Activated CD8-positive, alpha-beta memory T cell treated with anti-CD3 and anti-CD28 coated beads, Interleukin-2, amount 10 ng/mL, durations not matched to agents 7 days and 5 days (primary cell): Measurements from ENCODE around the gene LRRN3. TPM values are rescaled to one million over a fixed set of nuclear protein-coding genes. Genes with fewer than 3 reads are reported as not detected.
A peak's percentile ranks its signal among the peaks of the same experiment; 100 is the strongest.
"Not testable (repeated sequence)": the region's sequence is repeated elsewhere in the genome, so short reads cannot be mapped to it uniquely, and the experiment has no call there.

Experiments used
- ATAC-seq: fragments of 150-1000 bp; cut with Tn5 transposase; one replicate; pipeline ENCODE4 v1.10.0; 2021; ENCODE audit warnings: moderate library complexity
- CTCF ChIA-PET: fragments of 350-600 bp; sonication (Branson Sonifier 250); formaldehyde crosslinking; loops from one replicate; lab custom pipeline; 2021; ENCODE audit warnings: antibody characterized with exemption; lab: Charles Lee
- DNase-seq: peaks from one replicate; pipeline ENCODE4 v3.0.0-alpha.2; 2020
- H3K27ac Mint-ChIP-seq: one replicate; pipeline ENCODE4 v1.8.0; 2021; ENCODE audit warnings: mild to moderate bottlenecking, mixed read lengths
- H3K27me3 Mint-ChIP-seq: one replicate; pipeline ENCODE4 v1.8.0; 2021; ENCODE audit warnings: mixed read lengths
- H3K36me3 Mint-ChIP-seq: one replicate; pipeline ENCODE4 v1.8.0; 2021; ENCODE audit warnings: mild to moderate bottlenecking, mixed read lengths
- H3K4me1 Mint-ChIP-seq: one replicate; pipeline ENCODE4 v1.8.0; 2021; ENCODE audit warnings: mixed read lengths
- H3K4me3 Mint-ChIP-seq: one replicate; pipeline ENCODE4 v1.8.0; 2021; ENCODE audit warnings: mild to moderate bottlenecking, moderate library complexity, mixed read lengths
- H3K9me3 Mint-ChIP-seq: one replicate; pipeline ENCODE4 v1.8.0; 2022; ENCODE audit warnings: low read depth, mixed read lengths
- total RNA-seq, 2 experiments: library from RNA; stranded (reverse); gene quantifications; one replicate each; pipeline ENCODE4 v1.2.3, GENCODE V29; 2021

The LRRN3 gene
- total RNA-seq, 2 experiments from 2014 or later = 82.3 to 154 TPM

DNA sequence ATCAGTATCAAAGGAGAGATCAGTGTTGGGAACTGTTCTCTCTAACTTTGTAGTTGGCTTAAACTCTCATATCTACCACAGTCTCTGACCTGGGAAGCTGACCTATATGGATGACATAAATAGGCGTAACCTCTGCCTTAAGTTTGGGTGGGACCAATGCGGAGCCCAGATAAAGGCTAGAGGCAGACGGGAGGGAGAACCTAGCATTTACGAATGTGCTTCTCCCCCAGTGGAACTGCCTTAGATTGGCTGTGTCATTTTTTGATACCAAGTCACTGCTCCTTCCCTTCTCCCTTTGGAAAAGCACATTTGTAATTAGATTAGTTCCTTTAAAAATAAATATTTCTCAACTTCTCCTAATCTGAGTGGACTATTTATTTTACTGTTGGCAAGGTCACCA is 23.7 kb upstream of the LRRN3 start:
- DNase-seq (no peak), ATAC-seq (no peak)
- peaks cover 25% of the 10 kb centered on the region for H3K9me3 Mint-ChIP-seq
- H3K4me3 Mint-ChIP-seq = no peak overlapping the region
- CTCF ChIA-PET = no interaction called here
- no peaks in the 10 kb centered on the region for H3K27me3 Mint-ChIP-seq
- no peak overlapping the region for H3K27ac Mint-ChIP-seq
- peaks cover 39% of the 10 kb centered on the region for H3K36me3 Mint-ChIP-seq
- H3K4me1 Mint-ChIP-seq = peaks cover 7% of the 10 kb centered on the region

GRCh38 chr7:111067682-111068081 is 23.2 kb upstream of the LRRN3 start:
- DNase-seq (no peak), ATAC-seq (no peak)
- H3K27me3 Mint-ChIP-seq = no peaks in the 10 kb centered on the region
- peaks cover 7% of the 10 kb centered on the region for H3K4me1 Mint-ChIP-seq
- H3K27ac Mint-ChIP-seq = no peak overlapping the region
- H3K4me3 Mint-ChIP-seq = no peak overlapping the region
- peaks cover 35% of the 10 kb centered on the region for H3K36me3 Mint-ChIP-seq
- peaks cover 22% of the 10 kb centered on the region for H3K9me3 Mint-ChIP-seq
- CTCF ChIA-PET = no interaction called here

GRCh38 chr7:111068618-111069017 is 22.3 kb upstream of the LRRN3 start:
- CTCF ChIA-PET = interaction anchor here (0.8 kb wide), 1 partner anchor 10 kb away, joined by 3 read pairs; no protein-coding TSS in a partner anchor
- Mint-ChIP-seq H3K27me3 (no peaks in the 10 kb centered on the region), H3K4me3 (no peak overlapping the region), H3K36me3 (peaks cover 30% of the 10 kb centered on the region), H3K4me1 (peaks cover 15% of the 10 kb centered on the region), H3K9me3 (peaks cover 16% of the 10 kb centered on the region), H3K27ac (no peak overlapping the region)
- DNase-seq (no peak), ATAC-seq (no peak)

DNA sequence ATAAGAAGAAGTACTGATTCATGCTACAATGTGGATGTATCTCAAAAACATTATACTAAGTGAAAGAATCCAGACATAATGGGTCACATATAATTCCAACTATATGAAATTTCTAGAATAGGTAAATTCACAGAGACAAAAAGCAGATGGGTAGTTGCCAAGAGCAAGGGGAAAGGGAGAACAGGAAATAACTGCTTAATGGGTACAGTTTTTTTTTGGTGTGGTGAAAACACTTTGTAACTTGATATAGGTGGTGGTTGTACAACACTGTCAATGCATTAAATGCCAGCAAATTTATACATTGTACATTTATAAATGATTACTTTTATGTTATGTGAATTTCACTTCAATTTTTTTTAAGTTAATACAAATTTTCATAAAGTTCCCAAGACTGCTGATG is 19.4 kb upstream of the LRRN3 start:
- Mint-ChIP-seq H3K4me3 (no peak overlapping the region), H3K4me1 (peaks cover 42% of the 10 kb centered on the region), H3K27me3 (no peaks in the 10 kb centered on the region)

GRCh38 chr7:111072658-111073057 is 18.3 kb upstream of the LRRN3 start:
- peaks cover 53% of the 10 kb centered on the region for H3K4me1 Mint-ChIP-seq
- H3K9me3 Mint-ChIP-seq, H3K27me3 Mint-ChIP-seq, ATAC-seq, H3K4me3 Mint-ChIP-seq, CTCF ChIA-PET, DNase-seq, H3K27ac Mint-ChIP-seq: not testable (repeated sequence)
- H3K36me3 Mint-ChIP-seq = peaks cover 13% of the 10 kb centered on the region

More for the DNA sequence above, 19.4 kb upstream of the LRRN3 start:
- Mint-ChIP-seq H3K36me3 (peaks cover 17% of the 10 kb centered on the region), H3K9me3 (peaks cover 3% of the 10 kb centered on the region), H3K27ac (no peak overlapping the region)
- ATAC-seq = no peak
- CTCF ChIA-PET = interaction anchor here (0.9 kb wide), 1 partner anchor 12 kb away, joined by 3 read pairs; no protein-coding TSS in a partner anchor
- DNase-seq = no peak

DNA sequence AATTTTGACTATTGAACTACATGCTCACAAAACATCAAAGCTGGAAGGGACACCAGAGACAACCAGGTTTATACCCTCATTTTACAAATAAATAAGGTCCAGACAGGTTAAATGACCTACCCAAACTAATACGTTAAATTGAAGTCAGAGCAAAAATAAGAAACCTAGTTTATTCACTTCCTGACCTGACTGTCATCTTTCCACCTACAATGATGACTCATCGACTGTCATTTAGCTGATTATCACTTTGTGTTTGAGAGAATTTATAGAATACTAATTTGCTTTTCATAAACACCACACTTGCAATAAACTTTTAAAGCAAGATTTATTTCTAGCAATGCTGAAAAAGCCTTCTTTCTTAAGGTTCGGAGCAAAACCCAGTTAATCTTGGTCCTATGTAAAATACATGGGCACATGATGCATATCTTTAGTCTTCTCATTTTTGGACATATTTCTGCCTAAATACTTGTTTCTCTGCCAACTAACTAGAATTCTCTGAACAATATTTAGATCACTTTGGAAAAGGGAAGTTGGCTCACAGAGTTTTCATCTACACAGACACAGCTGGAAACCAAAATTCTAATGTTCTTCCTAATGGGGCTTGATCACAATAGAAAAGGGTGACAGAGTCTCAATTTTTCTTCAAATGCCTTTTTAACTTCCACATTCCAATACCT is 16.7 kb upstream of the LRRN3 start:
- Mint-ChIP-seq H3K4me1 (peaks cover 58% of the 10 kb centered on the region), H3K36me3 (peaks cover 13% of the 10 kb centered on the region), H3K4me3 (peak overlapping the region; percentile 18), H3K27me3 (no peaks in the 10 kb centered on the region), H3K27ac (peak overlapping the region; percentile 90), H3K9me3 (no peaks in the 10 kb centered on the region)
- CTCF ChIA-PET = interaction anchor here (1.2 to 1.6 kb wide), 2 partner anchors 9 to 11 kb away, joined by 4 to 8 read pairs; no protein-coding TSS in a partner anchor
- no peak for DNase-seq
- ATAC-seq = peak; percentile 54

- peaks cover 17% of the 10 kb centered on the region for H3K36me3 Mint-ChIP-seq
- no peak overlapping the region for H3K4me3 Mint-ChIP-seq
- DNase-seq = no peak
- CTCF ChIA-PET = interaction anchor here (1.6 to 2.0 kb wide), 2 partner anchors 9 to 13 kb away, joined by 7 to 8 read pairs; no protein-coding TSS in a partner anchor
- peak overlapping the region; percentile 90 for H3K27ac Mint-ChIP-seq
- H3K27me3 Mint-ChIP-seq = no peaks in the 10 kb centered on the region
- peaks cover 2% of the 10 kb centered on the region for H3K9me3 Mint-ChIP-seq
- H3K4me1 Mint-ChIP-seq = peaks cover 61% of the 10 kb centered on the region
- ATAC-seq = no peak
Observed at GRCh38 chr7:111074748-111075146, 16.2 kb upstream of the LRRN3 start.

GRCh38 chr7:111075498-111075897 is 15.4 kb upstream of the LRRN3 start:
- H3K27ac Mint-ChIP-seq = peak overlapping the region; percentile 78
- no peak for ATAC-seq
- H3K36me3 Mint-ChIP-seq = peaks cover 18% of the 10 kb centered on the region
- no peaks in the 10 kb centered on the region for H3K27me3 Mint-ChIP-seq
- H3K9me3 Mint-ChIP-seq = peaks cover 2% of the 10 kb centered on the region
- DNase-seq = no peak
- CTCF ChIA-PET = interaction anchor here (1.2 to 2.0 kb wide), 4 partner anchors 11 to 23 kb away, joined by 4 to 10 read pairs (median 8); partner anchors contain the start of gene LRRN3
- H3K4me1 Mint-ChIP-seq = peaks cover 67% of the 10 kb centered on the region
- H3K4me3 Mint-ChIP-seq = no peak overlapping the region

GRCh38 chr7:111076205-111076604 is 14.7 kb upstream of the LRRN3 start:
- Mint-ChIP-seq H3K9me3 (peaks cover 2% of the 10 kb centered on the region), H3K4me1 (peaks cover 72% of the 10 kb centered on the region), H3K36me3 (peaks cover 18% of the 10 kb centered on the region), H3K27me3 (no peaks in the 10 kb centered on the region), H3K4me3 (no peak overlapping the region), H3K27ac (peak overlapping the region; percentile 78)
- ATAC-seq = peak; percentile 77
- peak; percentile 70 for DNase-seq
- CTCF ChIA-PET = interaction anchor here (1.2 to 2.0 kb wide), 4 partner anchors 11 to 22 kb away, joined by 4 to 10 read pairs (median 8); partner anchors contain the start of gene LRRN3

GRCh38 chr7:111077001-111077400 is 13.9 kb upstream of the LRRN3 start:
- ATAC-seq (peak; percentile 1), DNase-seq (no peak)
- CTCF ChIA-PET = interaction anchor here (2.0 kb wide), 3 partner anchors 10 to 22 kb away, joined by 7 to 10 read pairs (median 8); no protein-coding TSS in a partner anchor
- peaks cover 16% of the 10 kb centered on the region for H3K36me3 Mint-ChIP-seq
- H3K4me3 Mint-ChIP-seq = no peak overlapping the region
- H3K27me3 Mint-ChIP-seq = no peaks in the 10 kb centered on the region
- H3K27ac Mint-ChIP-seq = peak overlapping the region; percentile 78
- peaks cover 76% of the 10 kb centered on the region for H3K4me1 Mint-ChIP-seq
- H3K9me3 Mint-ChIP-seq = peaks cover 2% of the 10 kb centered on the region

- CTCF ChIA-PET = interaction anchor here (4.1 kb wide), 1 partner anchor 12 kb away, joined by 18 read pairs; no protein-coding TSS in a partner anchor
- DNase-seq = no peak
- no peaks in the 10 kb centered on the region for H3K27me3 Mint-ChIP-seq
- H3K27ac Mint-ChIP-seq = peak overlapping the region; percentile 97
- ATAC-seq = no peak
- H3K9me3 Mint-ChIP-seq = peaks cover 4% of the 10 kb centered on the region
- peaks cover 81% of the 10 kb centered on the region for H3K4me1 Mint-ChIP-seq
- peak overlapping the region; percentile 6 for H3K4me3 Mint-ChIP-seq
- peaks cover 17% of the 10 kb centered on the region for H3K36me3 Mint-ChIP-seq
Observed at GRCh38 chr7:111080495-111081105, 10.3 kb upstream of the LRRN3 start.

- Mint-ChIP-seq H3K4me3 (peak overlapping the region; percentile 63), H3K9me3 (peaks cover 5% of the 10 kb centered on the region), H3K4me1 (peaks cover 80% of the 10 kb centered on the region), H3K27me3 (no peaks in the 10 kb centered on the region), H3K36me3 (peaks cover 25% of the 10 kb centered on the region), H3K27ac (peak overlapping the region; percentile 97)
- DNase-seq = no peak
- CTCF ChIA-PET = interaction anchor here (1.0 to 4.1 kb wide), 3 partner anchors 11 to 70 kb away, joined by 3 to 18 read pairs (median 8); no protein-coding TSS in a partner anchor
- peak; percentile 34 for ATAC-seq
Observed at GRCh38 chr7:111081546-111082267, 9.2 kb upstream of the LRRN3 start.

- CTCF ChIA-PET = interaction anchor here (1.0 to 4.1 kb wide), 6 partner anchors 8 to 71 kb away, joined by 3 to 18 read pairs (median 8); no protein-coding TSS in a partner anchor
- peak overlapping the region; percentile 97 for H3K27ac Mint-ChIP-seq
- peaks cover 5% of the 10 kb centered on the region for H3K9me3 Mint-ChIP-seq
- peak overlapping the region; percentile 63 for H3K4me3 Mint-ChIP-seq
- DNase-seq (no peak), ATAC-seq (peak; percentile 14)
- H3K27me3 Mint-ChIP-seq = no peaks in the 10 kb centered on the region
- peaks cover 25% of the 10 kb centered on the region for H3K36me3 Mint-ChIP-seq
- peaks cover 79% of the 10 kb centered on the region for H3K4me1 Mint-ChIP-seq
Observed at GRCh38 chr7:111082351-111082750, 8.6 kb upstream of the LRRN3 start.
